ENCODE results near the gene EXOSC6. TPM values are rescaled to one million over a fixed set of nuclear protein-coding genes. Genes with fewer than 3 reads are reported as not detected.
"Not testable (repeated sequence)": the region's sequence is repeated elsewhere in the genome, so short reads cannot be mapped to it uniquely, and the experiment has no call there.

EXOSC6 gene
- total and polyA plus RNA-seq, 2 of the 4 experiments (the other 2 are of a cell fraction): 5.8 to 7.0 TPM

DNA sequence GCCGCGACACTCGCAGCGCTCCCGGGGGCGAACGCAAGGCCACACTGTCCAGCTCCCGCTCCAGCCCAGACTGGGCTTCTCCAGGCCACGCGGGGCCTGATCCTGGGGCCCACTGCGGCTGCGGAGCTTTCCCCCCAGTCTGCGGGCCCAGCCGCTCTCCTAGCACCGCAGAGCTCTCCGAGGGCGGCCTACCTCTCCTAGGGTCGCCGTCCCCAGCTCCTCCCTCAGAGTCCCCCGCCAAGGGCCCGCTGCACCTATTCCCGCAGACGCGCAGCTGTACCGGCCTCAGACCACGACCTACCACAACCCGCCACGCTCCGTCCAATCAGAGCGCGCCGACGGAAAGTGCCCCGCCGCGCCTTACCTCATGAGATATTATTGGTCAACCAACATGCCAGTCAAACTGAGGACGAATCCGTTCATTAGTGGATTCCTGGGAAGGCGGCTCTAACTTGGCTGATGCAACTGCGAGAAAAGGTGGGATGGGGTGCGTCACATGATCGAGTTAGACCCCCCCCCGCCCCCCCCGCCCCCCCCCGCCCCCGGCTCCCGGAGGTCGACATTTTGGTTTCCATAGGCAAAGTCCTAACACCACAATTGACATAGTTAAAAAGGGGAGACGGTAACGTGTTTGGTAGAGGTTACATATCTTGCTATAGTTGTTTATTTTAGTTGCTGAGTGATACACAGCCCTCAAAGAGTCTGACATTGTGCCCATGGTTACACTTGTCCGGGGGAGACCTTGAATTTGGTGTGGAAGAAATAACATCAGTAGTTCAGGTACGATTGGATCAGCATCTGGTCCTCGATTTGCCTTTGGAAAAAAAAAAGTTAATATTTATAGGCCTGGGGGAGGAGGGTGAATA is 37.7 kb upstream of the EXOSC6 start, which contains the start of gene AARS1 (continued):
- TF ChIP-seq RCOR1 (IDR thresholded peaks at IDR 0.05; ENCODE audit: insufficient replicate concordance, low read length) (no peak), BHLHE40 (IDR thresholded peaks at IDR 0.05; ENCODE audit: low read depth, low read length) (no peak), RFX5 (IDR thresholded peaks at IDR 0.05; ENCODE audit: low read depth, low read length) (no peak)

DNA sequence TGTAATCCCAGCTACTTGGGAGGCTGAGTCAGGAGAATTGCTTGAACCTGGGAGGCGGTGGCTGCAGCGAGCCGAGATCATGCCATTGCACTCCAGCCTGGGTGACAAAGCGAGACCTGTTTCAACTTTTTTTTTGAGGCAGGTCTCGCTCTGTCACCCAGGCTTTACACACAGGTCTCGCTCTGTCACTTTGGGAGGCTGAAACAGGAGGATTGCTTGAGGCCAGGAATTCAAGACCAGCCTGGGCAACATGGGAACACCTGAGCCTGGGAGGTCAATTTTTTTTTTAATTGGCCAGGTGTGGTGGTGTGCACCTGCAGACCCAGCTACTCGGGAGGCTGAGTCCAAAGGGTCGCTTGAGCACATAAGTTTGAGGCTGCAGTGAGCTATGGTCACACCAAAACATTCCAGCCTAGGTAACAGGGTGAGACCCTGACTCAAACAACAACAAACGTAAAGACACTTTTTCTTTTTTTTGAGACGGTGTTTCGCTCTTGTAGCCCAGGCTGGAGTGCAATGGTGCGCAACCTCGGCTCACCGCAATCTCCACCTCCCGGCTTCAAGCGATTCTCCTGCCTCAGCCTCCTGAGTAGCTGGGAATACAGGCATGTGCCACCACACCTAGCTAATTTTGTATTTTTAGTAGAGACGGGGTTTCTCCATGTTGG is 35.7 kb upstream of the EXOSC6 start:
- H3K4me3 ChIP-seq (ENCODE audit: insufficient read depth, low read depth, low read length); H3K9me3 ChIP-seq (ENCODE audit: control insufficient read depth, insufficient read depth, low read length); POLR2A ChIA-PET (ENCODE audit: unreplicated experiment); H2AFZ ChIP-seq (replicated peaks; ENCODE audit: low read length, poor library complexity); H4K8ac ChIP-seq (ENCODE audit: low read depth in 2 of 2, low read length in 2 of 2); H3K27me3 ChIP-seq (ENCODE audit: control insufficient read depth, insufficient read depth, low read length); dilution Hi-C loops (cut with HindIII; ENCODE audit: low sequenced_read_pairs, unreplicated experiment); H2BK15ac ChIP-seq (ENCODE audit: low read depth, low read length); H2BK5ac ChIP-seq (ENCODE audit: low read depth, low read length, poor library complexity, severe bottlenecking); H2AK9ac ChIP-seq (replicated peaks; ENCODE audit: low read depth, low read length, poor library complexity); H4K91ac ChIP-seq (ENCODE audit: insufficient read depth, low read depth, low read length); H3K9ac ChIP-seq (ENCODE audit: low read depth, low read length); intact Hi-C loops (cut with micrococcal nuclease); H2AK5ac ChIP-seq (ENCODE audit: low read depth, low read length); H3K18ac ChIP-seq (ENCODE audit: low read depth, low read length); in situ Hi-C loops (cut with MboI; ENCODE audit: low sequenced_read_pairs); BruUV-seq (replicated peaks); H3K27ac ChIP-seq (ENCODE audit: insufficient read depth, low read length); ATAC-seq (ENCODE audit: low read depth); DNase-seq; H3K23ac ChIP-seq (ENCODE audit: low read depth, low read length); H3K4ac ChIP-seq (ENCODE audit: low read depth, low read length); H3K4me1 ChIP-seq (ENCODE audit: control insufficient read depth, insufficient read depth, low read length); CTCF ChIA-PET; H3K4me2 ChIP-seq (ENCODE audit: low read depth, low read length); H3K56ac ChIP-seq (ENCODE audit: extremely low read depth, insufficient read depth, low read length); H4K5ac ChIP-seq (ENCODE audit: low read depth, low read length); H2BK120ac ChIP-seq (ENCODE audit: low read depth, low read length); H2BK20ac ChIP-seq (ENCODE audit: low read depth, low read length): not testable (repeated sequence)
- 100% methylated on average over 7 of the region's 17 CpGs; no CpG with 5 or more reads in 1 of the 2 experiments for WGBS, 2 experiments (ENCODE audit: extremely low coverage in 2 of 2, insufficient read length in 1 of 2)
- peaks cover 11% of the 10 kb centered on the region; the same call in 1 of the 2 replicates for H3K9me1 ChIP-seq (ENCODE audit: insufficient read depth, low read length)
- peaks cover 41% of the 10 kb centered on the region for H4K20me1 ChIP-seq (ENCODE audit: insufficient read depth, low read length)
- H3K36me3 ChIP-seq (ENCODE audit: control insufficient read depth, insufficient read depth, low read length): peaks cover 22% of the 10 kb centered on the region
- 0 out of 2 replicates have a peak overlapping the region, but pooled peaks have one; percentile 57 for H3K14ac ChIP-seq (replicated peaks; ENCODE audit: low read depth, low read length)
- peaks cover 15 to 55% of the 10 kb centered on the region in 2 experiments for H3K79me1 ChIP-seq (ENCODE audit: low read depth in 1 of 2, low read length in 2 of 2)

Measured in IMR-90 (cell line).